Measurements from ENCODE around the gene G0S2.

The G0S2 gene

DNA sequence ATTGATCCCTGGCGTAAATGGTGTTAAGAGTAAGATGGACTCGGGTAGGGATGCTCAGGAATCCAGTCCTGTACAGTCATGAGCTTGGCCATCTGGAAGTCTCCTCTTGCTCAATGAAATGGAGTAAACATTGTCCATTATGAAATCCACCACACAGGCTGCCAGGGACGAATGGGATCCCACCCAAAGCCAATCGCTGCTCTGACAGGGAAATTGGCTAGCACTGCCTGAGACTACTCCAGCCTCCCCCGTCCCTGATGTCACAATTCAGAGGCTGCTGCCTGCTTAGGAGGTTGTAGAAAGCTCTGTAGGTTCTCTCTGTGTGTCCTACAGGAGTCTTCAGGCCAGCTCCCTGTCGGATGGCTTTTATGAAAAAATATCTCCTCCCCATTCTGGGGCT, 29.4 kb downstream of the G0S2 start, which contains the start of gene HSD11B1:
Gene HSD11B1 (plus strand): TSS at position 263 of the 400 bp plus-strand sequence. CDS start 97 bp downstream, at position 360.
- DNase-seq (ENCODE audit: low read depth): peak; percentile 21
- TF ChIP-seq, protein P1, sequence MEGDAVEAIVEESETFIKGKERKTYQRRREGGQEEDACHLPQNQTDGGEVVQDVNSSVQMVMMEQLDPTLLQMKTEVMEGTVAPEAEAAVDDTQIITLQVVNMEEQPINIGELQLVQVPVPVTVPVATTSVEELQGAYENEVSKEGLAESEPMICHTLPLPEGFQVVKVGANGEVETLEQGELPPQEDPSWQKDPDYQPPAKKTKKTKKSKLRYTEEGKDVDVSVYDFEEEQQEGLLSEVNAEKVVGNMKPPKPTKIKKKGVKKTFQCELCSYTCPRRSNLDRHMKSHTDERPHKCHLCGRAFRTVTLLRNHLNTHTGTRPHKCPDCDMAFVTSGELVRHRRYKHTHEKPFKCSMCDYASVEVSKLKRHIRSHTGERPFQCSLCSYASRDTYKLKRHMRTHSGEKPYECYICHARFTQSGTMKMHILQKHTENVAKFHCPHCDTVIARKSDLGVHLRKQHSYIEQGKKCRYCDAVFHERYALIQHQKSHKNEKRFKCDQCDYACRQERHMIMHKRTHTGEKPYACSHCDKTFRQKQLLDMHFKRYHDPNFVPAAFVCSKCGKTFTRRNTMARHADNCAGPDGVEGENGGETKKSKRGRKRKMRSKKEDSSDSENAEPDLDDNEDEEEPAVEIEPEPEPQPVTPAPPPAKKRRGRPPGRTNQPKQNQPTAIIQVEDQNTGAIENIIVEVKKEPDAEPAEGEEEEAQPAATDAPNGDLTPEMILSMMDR (IDR thresholded peaks at IDR 0.05; ENCODE audit: insufficient read depth, low read depth, low read length, missing control alignments): no peak
- H3K4me3 ChIP-seq (ENCODE audit: low read length): no peak within 1 kb of the TSS

DNA sequence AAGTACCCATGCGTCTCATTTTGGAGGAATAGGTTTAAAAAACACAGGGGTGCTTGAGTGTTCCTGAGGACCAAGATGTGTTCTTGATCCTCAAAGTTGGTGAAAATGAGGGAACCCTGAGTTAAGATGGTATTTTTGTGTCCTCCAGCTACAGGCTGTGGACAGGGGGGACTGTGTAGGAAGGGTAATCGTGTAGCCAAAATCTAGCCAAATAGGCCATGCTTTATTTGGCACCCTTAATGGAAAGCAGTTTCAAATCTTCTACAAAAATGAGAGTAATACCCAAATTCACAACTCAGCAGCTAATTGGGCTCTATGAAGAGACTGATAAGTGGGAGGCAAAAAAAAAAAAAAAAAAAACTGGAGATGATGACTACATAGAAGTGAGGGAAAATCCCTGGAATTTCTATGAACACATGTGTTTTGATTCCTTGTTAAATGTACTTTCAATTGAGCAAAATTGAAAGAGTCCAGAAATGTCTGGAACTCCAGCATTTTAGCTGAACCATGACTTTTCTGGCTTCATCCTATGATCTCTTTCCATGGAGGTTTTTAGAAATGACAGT, 29.9 kb downstream of the G0S2 start:
- H3K4me3 ChIP-seq (ENCODE audit: low read length): no peak overlapping the region
- TF ChIP-seq, protein P1 (IDR thresholded peaks at IDR 0.05; ENCODE audit: insufficient read depth, low read depth, low read length, missing control alignments): no peak
- no peak for DNase-seq (ENCODE audit: low read depth)

DNA sequence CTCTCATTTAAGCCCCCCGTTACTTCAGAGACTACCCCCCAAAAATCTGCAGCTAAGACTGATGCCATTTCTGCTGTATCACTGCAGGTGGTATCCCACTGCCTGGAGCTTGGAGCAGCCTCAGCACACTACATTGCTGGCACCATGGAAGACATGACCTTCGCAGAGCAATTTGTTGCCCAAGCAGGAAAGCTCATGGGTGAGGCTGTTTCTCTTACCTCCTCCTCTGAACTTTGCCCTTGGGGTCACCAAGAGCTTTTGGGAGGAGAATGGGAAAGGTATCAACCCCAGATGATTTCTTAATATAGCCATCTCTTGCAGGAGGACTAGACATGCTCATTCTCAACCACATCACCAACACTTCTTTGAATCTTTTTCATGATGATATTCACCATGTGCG, 31.4 kb downstream of the G0S2 start:
- TF ChIP-seq, protein P1 (IDR thresholded peaks at IDR 0.05; ENCODE audit: insufficient read depth, low read depth, low read length, missing control alignments): no peak
- DNase-seq (ENCODE audit: low read depth): no peak
- no peak overlapping the region for H3K4me3 ChIP-seq (ENCODE audit: low read length)

DNA sequence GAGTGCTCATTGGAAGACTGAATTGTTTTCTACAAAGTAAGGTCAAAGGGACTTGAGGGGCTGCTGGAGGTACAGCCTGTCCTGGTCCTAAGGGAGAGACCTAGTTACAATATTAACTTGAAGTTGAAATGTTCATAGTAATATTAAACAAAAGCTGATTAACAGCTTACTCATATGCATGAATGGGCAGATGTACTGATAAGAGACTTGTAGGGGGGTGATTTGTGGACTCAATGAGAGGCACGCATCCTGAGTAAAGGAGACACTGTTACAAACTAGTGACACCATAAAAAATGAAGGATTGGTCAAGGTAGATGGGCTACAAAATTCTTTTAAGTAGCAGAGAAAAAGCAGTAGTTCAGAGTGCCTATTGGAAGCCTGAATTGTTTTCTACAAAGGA, 32.1 kb downstream of the G0S2 start:
- TF ChIP-seq, protein P1 (IDR thresholded peaks at IDR 0.05; ENCODE audit: insufficient read depth, low read depth, low read length, missing control alignments): no peak
- peak; percentile 25 for DNase-seq (ENCODE audit: low read depth)
- H3K4me3 ChIP-seq (ENCODE audit: low read length): no peak overlapping the region

DNA sequence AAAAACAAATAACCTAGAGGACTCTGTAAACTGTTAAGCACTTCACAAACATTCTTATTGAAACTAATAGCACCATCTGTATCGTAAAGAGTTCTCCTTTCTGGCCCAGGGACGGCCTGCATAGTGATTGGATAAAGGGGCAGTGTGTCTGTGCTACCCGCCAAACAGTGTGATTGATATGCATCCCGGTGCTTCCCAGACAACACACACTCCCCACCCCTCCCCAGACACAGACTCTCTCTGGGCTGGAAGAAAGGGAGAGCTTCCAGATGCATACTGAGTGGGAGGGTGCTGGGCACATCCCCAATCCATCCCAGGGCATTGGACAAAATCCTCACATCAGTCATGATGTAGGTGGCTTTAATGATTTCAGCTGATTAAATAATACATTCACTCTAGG, 33.1 kb downstream of the G0S2 start:
- TF ChIP-seq, protein P1 (IDR thresholded peaks at IDR 0.05; ENCODE audit: insufficient read depth, low read depth, low read length, missing control alignments): no peak
- DNase-seq (ENCODE audit: low read depth): no peak
- no peak overlapping the region for H3K4me3 ChIP-seq (ENCODE audit: low read length)

DNA sequence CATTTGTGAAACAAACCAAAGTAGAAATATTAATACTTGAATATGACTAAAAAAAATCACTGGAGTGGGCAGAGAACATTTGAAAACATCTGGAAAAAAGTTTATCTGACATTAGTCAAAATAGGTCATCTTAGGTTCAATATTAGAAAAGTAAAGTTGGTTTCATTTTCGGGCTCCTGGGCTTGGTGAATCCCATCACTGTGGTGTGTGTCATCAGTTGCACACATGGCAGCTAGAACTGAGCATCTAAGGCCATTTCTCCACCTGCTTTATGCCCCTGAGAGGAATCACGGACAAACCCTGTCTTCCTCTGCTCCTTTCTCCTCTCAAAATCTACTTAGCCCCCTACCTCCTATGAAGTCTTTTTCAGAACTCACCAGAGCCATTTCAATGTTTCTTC, 34.9 kb downstream of the G0S2 start:
- no peak overlapping the region for H3K4me3 ChIP-seq (ENCODE audit: low read length)
- TF ChIP-seq, protein P1 (IDR thresholded peaks at IDR 0.05; ENCODE audit: insufficient read depth, low read depth, low read length, missing control alignments): no peak
- no peak for DNase-seq (ENCODE audit: low read depth)

DNA sequence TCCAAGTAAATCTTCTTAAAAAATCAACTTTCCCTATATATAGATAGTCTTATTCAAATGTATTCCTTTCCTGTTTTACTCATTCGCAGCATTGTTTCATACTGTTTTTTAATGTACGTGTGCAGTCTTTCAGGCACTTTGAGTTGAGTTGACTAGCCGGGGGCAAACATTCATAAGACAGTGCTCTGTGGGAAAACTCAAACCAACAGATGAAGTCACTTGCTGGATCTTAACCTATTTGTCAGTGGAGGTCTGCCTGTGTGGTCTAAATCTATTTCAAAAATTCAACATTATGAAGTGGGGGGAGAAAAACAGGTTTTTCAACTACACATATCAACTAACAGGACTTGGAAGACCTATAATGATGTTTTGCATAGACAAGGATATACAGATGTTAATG, 35.6 kb downstream of the G0S2 start:
- TF ChIP-seq, protein P1 (IDR thresholded peaks at IDR 0.05; ENCODE audit: insufficient read depth, low read depth, low read length, missing control alignments): no peak
- DNase-seq (ENCODE audit: low read depth): peak; percentile 62

More for the DNA sequence above, 35.6 kb downstream of the G0S2 start:
- H3K4me3 ChIP-seq (ENCODE audit: low read length): no peak overlapping the region
